GM23338 (cell line): Measurements from ENCODE around the gene FUT7. TPM values are rescaled to one million over a fixed set of nuclear protein-coding genes. Genes with fewer than 3 reads are reported as not detected.

Experiments
- ATAC-seq: fragments of 200-7000 bp; cut with Tn5 transposase; 3 replicates; pipeline ENCODE4 v1.9.1; 2020
- DNase-seq: peaks from one replicate; pipeline ENCODE4 v3.0.0-alpha.2; 2015; ENCODE audit warnings: low spot score
- H2AFZ ChIP-seq: fragments of 200-600 bp; sonication (generic); 2 replicates; pipeline ENCODE4 v1.8.0; 2016; ENCODE audit warnings: antibody characterized with exemption, mild to moderate bottlenecking, moderate library complexity
- H3F3A ChIP-seq: fragments of 200-600 bp; sonication (generic); replicated peaks from 2 replicates; pipeline ENCODE4 v1.8.0; 2017; ENCODE audit warnings: antibody characterized with exemption, mixed run types, low read depth
- H3K27ac ChIP-seq: fragments of 200-600 bp; sonication (generic); 2 replicates; pipeline ENCODE4 v1.6.1; 2016; ENCODE audit warnings: low read depth
- H3K27me3 ChIP-seq: fragments of 200-600 bp; sonication (generic); 2 replicates; pipeline ENCODE4 v1.8.0; 2016; ENCODE audit warnings: mild to moderate bottlenecking, mixed run types, moderate library complexity; ENCODE audit not compliant: insufficient read depth
- H3K36me3 ChIP-seq: fragments of 200-600 bp; sonication (generic); 2 replicates; pipeline ENCODE4 v1.8.0; 2016; ENCODE audit warnings: mild to moderate bottlenecking; ENCODE audit not compliant: insufficient read depth
- H3K4me1 ChIP-seq: fragments of 200-600 bp; sonication (generic); 2 replicates; pipeline ENCODE4 v1.8.0; 2016; ENCODE audit warnings: mild to moderate bottlenecking, moderate library complexity; ENCODE audit not compliant: insufficient read depth
- H3K4me2 ChIP-seq: fragments of 200-600 bp; sonication (generic); 2 replicates; pipeline ENCODE4 v1.7.1; 2017; ENCODE audit warnings: mixed run types
- H3K4me3 ChIP-seq: fragments of 200-600 bp; sonication (generic); 2 replicates; pipeline ENCODE4 v1.6.1; 2016; ENCODE audit warnings: mixed run types
- H3K79me2 ChIP-seq: fragments of 200-600 bp; sonication (generic); replicated peaks from 2 replicates; pipeline ENCODE4 v1.8.0; 2017; ENCODE audit warnings: mild to moderate bottlenecking; ENCODE audit not compliant: insufficient read depth
- H3K9me2 ChIP-seq: fragments of 200-600 bp; sonication (generic); 2 replicates; pipeline ENCODE4 v1.8.0; 2017; ENCODE audit not compliant: insufficient read depth
- H4K20me1 ChIP-seq: fragments of 200-600 bp; sonication (generic); replicated peaks from 2 replicates; pipeline ENCODE4 v1.8.0; 2017; ENCODE audit warnings: mild to moderate bottlenecking; ENCODE audit not compliant: insufficient read depth
- H3K27ac Mint-ChIP-seq: 2 replicates; pipeline ENCODE4 v1.8.0; 2020; ENCODE audit warnings: inconsistent platforms, mild to moderate bottlenecking, moderate library complexity, mixed read lengths
- H3K27me3 Mint-ChIP-seq: 3 replicates; pipeline ENCODE4 v1.8.0; 2022; ENCODE audit warnings: low read depth, mild to moderate bottlenecking, moderate library complexity, mixed read lengths, inconsistent platforms; ENCODE audit not compliant: insufficient read depth, poor library complexity
- H3K36me3 Mint-ChIP-seq: 3 replicates; pipeline ENCODE4 v1.8.0; 2021; ENCODE audit warnings: low read depth, mild to moderate bottlenecking, inconsistent platforms, moderate library complexity, mixed read lengths
- H3K4me1 Mint-ChIP-seq: 3 replicates; pipeline ENCODE4 v1.8.0; 2020; ENCODE audit warnings: mild to moderate bottlenecking, inconsistent platforms, mixed read lengths
- H3K4me3 Mint-ChIP-seq: 3 replicates; pipeline ENCODE4 v1.8.0; 2021; ENCODE audit warnings: moderate library complexity, mild to moderate bottlenecking, inconsistent platforms, mixed read lengths
- H3K9me3 Mint-ChIP-seq: 3 replicates; pipeline ENCODE4 v1.8.0; 2020; ENCODE audit warnings: moderate library complexity, mild to moderate bottlenecking, inconsistent platforms, mixed read lengths
- CREB1 ChIP-seq: fragments of 250-450 bp; sonication (Bioruptor Pico); IDR thresholded peaks from 2 replicates; pipeline ENCODE4 v1.5.0; 2020; ENCODE audit warnings: low read depth, mild to moderate bottlenecking, moderate library complexity
- EZH2 ChIP-seq: fragments of 200-600 bp; sonication (generic); IDR thresholded peaks from one replicate; pipeline ENCODE4 v1.8.0; 2017; ENCODE audit warnings: antibody characterized with exemption, mild to moderate bottlenecking, low read depth; ENCODE audit not compliant: unreplicated experiment
- JUNB ChIP-seq: IDR thresholded peaks from one replicate; pipeline ENCODE4 v1.6.1; 2016; ENCODE audit warnings: antibody characterized with exemption; ENCODE audit not compliant: unreplicated experiment
- NANOG ChIP-seq: IDR thresholded peaks from 2 replicates; pipeline ENCODE4 v1.6.1; 2016; ENCODE audit warnings: antibody characterized with exemption, borderline replicate concordance
- POLR2AphosphoS5 ChIP-seq: IDR thresholded peaks from 2 replicates; pipeline ENCODE4 v1.6.1; 2016; ENCODE audit warnings: antibody characterized with exemption, low read depth
- STAT1 ChIP-seq: IDR thresholded peaks from one replicate; pipeline ENCODE4 v1.6.1; 2016; ENCODE audit warnings: antibody characterized with exemption; ENCODE audit not compliant: unreplicated experiment
- ZNF114 ChIP-seq: fragments of 250-450 bp; sonication (Bioruptor Pico); IDR thresholded peaks from 2 replicates; pipeline ENCODE4 v1.5.0; 2020; ENCODE audit warnings: mild to moderate bottlenecking, moderate library complexity
- ZNF331 ChIP-seq: fragments of 250-450 bp; sonication (Bioruptor Pico); IDR thresholded peaks from 2 replicates; pipeline ENCODE4 v1.5.0; 2020; ENCODE audit warnings: low read depth, mild to moderate bottlenecking, moderate library complexity
- long read RNA-seq: library from polyadenylated mRNA; unstranded; transcript quantifications from one replicate; pipeline ENCODE4 v2.0.0, GENCODE V29; 2020; ENCODE audit not compliant: unreplicated experiment
- polyA plus RNA-seq: library from polyadenylated mRNA; unstranded; fragments of >200 nt; fragmentation: Nextera tagmentation; extraction: Ambion mirVana; gene quantifications from 2 replicates; pipeline ENCODE4 v1.2.1, GENCODE V29; 2016
- total RNA-seq: library from RNA; depleted of rRNA; stranded (reverse); fragments of >200 nt; shearing (Covaris generic); gene quantifications from 2 replicates; pipeline ENCODE4 v1.2.3, GENCODE V29; 2014; rRNA removed
- TF ChIP-seq, protein P1 (sequence below): IDR thresholded peaks from 2 replicates; pipeline ENCODE4 v1.6.1; 2016; ENCODE audit warnings: antibody characterized with exemption
- TF ChIP-seq, protein P2 (sequence below), 2 experiments: fragments of 200-600 bp in 1 of 2; sonication (generic) in 1 of 2; conservative IDR thresholded peaks; 2 replicates each; pipeline versions ENCODE4 v1.5.1 to v1.6.1; 2016 to 2017; ENCODE audit warnings: antibody characterized with exemption in 2 of 2, low read depth in 2 of 2, mild to moderate bottlenecking in 2 of 2, moderate library complexity in 1 of 2
- TF ChIP-seq, protein P3 (sequence below): IDR thresholded peaks from one replicate; pipeline ENCODE4 v1.6.1; 2018; ENCODE audit warnings: antibody characterized with exemption; ENCODE audit not compliant: unreplicated experiment
- TF ChIP-seq, protein P4 (sequence below): fragments of 250-450 bp; sonication (Bioruptor Pico); IDR thresholded peaks from 2 replicates; pipeline ENCODE4 v1.5.0; 2020; ENCODE audit warnings: mild to moderate bottlenecking, moderate library complexity

FUT7 gene, protein sequence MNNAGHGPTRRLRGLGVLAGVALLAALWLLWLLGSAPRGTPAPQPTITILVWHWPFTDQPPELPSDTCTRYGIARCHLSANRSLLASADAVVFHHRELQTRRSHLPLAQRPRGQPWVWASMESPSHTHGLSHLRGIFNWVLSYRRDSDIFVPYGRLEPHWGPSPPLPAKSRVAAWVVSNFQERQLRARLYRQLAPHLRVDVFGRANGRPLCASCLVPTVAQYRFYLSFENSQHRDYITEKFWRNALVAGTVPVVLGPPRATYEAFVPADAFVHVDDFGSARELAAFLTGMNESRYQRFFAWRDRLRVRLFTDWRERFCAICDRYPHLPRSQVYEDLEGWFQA
- not detected in 2 replicates for total RNA-seq
- not detected in 2 replicates for polyA plus RNA-seq
- long read RNA-seq = 0 reads

DNA sequence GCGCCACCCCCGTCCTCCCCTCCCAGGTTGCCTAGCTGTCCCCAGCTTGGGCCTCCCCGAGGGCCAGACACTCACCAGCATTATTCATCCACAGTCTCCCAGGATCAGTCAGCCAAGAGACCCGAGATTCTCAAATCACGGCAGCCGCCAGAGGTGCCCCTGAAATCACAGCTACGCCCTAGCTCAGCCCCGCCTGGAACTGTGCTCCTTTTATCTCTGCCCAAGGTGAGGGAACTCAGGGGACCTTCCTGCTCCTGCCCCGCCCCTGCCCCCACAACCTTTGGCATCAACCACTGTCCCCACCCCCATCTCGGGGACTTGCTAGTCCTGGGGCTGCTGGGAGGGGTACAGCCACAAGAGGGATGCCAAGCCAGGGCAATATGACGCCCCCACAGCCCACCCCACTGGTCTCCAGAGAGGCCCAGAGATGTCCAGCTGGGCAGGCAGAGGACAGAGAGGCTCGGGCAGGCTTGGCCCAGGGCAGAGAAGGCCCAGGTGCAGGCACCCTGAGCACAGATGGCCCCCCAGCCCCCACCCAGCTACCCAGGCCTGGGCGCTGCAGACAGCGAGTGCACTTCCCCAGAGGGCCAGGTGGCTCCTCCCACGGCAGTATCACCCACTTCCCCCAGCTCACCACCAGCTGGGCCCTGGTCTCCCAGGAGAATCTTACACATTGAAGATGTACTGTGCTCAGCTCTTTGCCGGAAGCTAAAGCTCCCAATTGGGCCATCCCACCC, at the start of gene FUT7:
Gene FUT7 (minus strand): TSS at position 185 of the 737 bp plus-strand sequence. CDS start 97 bp downstream, at position 88.
- Mint-ChIP-seq H3K27ac (no peak within 1 kb of the TSS), H3K36me3 (no peaks in the 10 kb centered on the region), H3K9me3 (no peaks in the 10 kb centered on the region), H3K4me1 (no peaks in the 10 kb centered on the region; the same call in 2 of the 3 replicates), H3K4me3 (no peak within 1 kb of the TSS), H3K27me3 (peaks cover 23% of the 10 kb centered on the region)
- H3K9me2 ChIP-seq = no peaks in the 10 kb centered on the region
- H3K4me2 ChIP-seq = no peak within 1 kb of the TSS
- H3K36me3 ChIP-seq = no peaks in the 10 kb centered on the region
- H3F3A ChIP-seq = 0 out of 2 replicates have a peak, but pooled peaks cover 3% of the 10 kb centered on the region
- H3K4me3 ChIP-seq = no peak within 1 kb of the TSS
- H3K4me1 ChIP-seq = 0 out of 2 replicates have a peak, but pooled peaks cover 3% of the 10 kb centered on the region
- no peaks in the 10 kb centered on the region for H4K20me1 ChIP-seq
- H3K27me3 ChIP-seq = peaks cover 16% of the 10 kb centered on the region
- no peak within 1 kb of the TSS for H3K27ac ChIP-seq
- no peak for DNase-seq
- no peak for ATAC-seq
- no peaks in the 10 kb centered on the region for H3K79me2 ChIP-seq
- H2AFZ ChIP-seq = no peak within 1 kb of the TSS
- no peak for TF ChIP-seq JUNB
- TF ChIP-seq POLR2AphosphoS5 = no peak
- TF ChIP-seq, protein P1, sequence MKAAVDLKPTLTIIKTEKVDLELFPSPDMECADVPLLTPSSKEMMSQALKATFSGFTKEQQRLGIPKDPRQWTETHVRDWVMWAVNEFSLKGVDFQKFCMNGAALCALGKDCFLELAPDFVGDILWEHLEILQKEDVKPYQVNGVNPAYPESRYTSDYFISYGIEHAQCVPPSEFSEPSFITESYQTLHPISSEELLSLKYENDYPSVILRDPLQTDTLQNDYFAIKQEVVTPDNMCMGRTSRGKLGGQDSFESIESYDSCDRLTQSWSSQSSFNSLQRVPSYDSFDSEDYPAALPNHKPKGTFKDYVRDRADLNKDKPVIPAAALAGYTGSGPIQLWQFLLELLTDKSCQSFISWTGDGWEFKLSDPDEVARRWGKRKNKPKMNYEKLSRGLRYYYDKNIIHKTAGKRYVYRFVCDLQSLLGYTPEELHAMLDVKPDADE = no peak
- TF ChIP-seq ZNF114 (CRISPR knock-in tag) = no peak
- TF ChIP-seq, protein P2, sequence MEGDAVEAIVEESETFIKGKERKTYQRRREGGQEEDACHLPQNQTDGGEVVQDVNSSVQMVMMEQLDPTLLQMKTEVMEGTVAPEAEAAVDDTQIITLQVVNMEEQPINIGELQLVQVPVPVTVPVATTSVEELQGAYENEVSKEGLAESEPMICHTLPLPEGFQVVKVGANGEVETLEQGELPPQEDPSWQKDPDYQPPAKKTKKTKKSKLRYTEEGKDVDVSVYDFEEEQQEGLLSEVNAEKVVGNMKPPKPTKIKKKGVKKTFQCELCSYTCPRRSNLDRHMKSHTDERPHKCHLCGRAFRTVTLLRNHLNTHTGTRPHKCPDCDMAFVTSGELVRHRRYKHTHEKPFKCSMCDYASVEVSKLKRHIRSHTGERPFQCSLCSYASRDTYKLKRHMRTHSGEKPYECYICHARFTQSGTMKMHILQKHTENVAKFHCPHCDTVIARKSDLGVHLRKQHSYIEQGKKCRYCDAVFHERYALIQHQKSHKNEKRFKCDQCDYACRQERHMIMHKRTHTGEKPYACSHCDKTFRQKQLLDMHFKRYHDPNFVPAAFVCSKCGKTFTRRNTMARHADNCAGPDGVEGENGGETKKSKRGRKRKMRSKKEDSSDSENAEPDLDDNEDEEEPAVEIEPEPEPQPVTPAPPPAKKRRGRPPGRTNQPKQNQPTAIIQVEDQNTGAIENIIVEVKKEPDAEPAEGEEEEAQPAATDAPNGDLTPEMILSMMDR (conservative IDR thresholded peaks at IDR 0.05; ENCODE audit: low read depth in 2 of 2) = no peak
- no peak for TF ChIP-seq NANOG
- TF ChIP-seq CREB1 (CRISPR knock-in tag) = no peak
- TF ChIP-seq ZNF331 (CRISPR knock-in tag) = no peak
- TF ChIP-seq, protein P3, sequence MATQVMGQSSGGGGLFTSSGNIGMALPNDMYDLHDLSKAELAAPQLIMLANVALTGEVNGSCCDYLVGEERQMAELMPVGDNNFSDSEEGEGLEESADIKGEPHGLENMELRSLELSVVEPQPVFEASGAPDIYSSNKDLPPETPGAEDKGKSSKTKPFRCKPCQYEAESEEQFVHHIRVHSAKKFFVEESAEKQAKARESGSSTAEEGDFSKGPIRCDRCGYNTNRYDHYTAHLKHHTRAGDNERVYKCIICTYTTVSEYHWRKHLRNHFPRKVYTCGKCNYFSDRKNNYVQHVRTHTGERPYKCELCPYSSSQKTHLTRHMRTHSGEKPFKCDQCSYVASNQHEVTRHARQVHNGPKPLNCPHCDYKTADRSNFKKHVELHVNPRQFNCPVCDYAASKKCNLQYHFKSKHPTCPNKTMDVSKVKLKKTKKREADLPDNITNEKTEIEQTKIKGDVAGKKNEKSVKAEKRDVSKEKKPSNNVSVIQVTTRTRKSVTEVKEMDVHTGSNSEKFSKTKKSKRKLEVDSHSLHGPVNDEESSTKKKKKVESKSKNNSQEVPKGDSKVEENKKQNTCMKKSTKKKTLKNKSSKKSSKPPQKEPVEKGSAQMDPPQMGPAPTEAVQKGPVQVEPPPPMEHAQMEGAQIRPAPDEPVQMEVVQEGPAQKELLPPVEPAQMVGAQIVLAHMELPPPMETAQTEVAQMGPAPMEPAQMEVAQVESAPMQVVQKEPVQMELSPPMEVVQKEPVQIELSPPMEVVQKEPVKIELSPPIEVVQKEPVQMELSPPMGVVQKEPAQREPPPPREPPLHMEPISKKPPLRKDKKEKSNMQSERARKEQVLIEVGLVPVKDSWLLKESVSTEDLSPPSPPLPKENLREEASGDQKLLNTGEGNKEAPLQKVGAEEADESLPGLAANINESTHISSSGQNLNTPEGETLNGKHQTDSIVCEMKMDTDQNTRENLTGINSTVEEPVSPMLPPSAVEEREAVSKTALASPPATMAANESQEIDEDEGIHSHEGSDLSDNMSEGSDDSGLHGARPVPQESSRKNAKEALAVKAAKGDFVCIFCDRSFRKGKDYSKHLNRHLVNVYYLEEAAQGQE = no peak
- TF ChIP-seq EZH2 = no peak
- TF ChIP-seq STAT1 = no peak
- TF ChIP-seq, protein P4, sequence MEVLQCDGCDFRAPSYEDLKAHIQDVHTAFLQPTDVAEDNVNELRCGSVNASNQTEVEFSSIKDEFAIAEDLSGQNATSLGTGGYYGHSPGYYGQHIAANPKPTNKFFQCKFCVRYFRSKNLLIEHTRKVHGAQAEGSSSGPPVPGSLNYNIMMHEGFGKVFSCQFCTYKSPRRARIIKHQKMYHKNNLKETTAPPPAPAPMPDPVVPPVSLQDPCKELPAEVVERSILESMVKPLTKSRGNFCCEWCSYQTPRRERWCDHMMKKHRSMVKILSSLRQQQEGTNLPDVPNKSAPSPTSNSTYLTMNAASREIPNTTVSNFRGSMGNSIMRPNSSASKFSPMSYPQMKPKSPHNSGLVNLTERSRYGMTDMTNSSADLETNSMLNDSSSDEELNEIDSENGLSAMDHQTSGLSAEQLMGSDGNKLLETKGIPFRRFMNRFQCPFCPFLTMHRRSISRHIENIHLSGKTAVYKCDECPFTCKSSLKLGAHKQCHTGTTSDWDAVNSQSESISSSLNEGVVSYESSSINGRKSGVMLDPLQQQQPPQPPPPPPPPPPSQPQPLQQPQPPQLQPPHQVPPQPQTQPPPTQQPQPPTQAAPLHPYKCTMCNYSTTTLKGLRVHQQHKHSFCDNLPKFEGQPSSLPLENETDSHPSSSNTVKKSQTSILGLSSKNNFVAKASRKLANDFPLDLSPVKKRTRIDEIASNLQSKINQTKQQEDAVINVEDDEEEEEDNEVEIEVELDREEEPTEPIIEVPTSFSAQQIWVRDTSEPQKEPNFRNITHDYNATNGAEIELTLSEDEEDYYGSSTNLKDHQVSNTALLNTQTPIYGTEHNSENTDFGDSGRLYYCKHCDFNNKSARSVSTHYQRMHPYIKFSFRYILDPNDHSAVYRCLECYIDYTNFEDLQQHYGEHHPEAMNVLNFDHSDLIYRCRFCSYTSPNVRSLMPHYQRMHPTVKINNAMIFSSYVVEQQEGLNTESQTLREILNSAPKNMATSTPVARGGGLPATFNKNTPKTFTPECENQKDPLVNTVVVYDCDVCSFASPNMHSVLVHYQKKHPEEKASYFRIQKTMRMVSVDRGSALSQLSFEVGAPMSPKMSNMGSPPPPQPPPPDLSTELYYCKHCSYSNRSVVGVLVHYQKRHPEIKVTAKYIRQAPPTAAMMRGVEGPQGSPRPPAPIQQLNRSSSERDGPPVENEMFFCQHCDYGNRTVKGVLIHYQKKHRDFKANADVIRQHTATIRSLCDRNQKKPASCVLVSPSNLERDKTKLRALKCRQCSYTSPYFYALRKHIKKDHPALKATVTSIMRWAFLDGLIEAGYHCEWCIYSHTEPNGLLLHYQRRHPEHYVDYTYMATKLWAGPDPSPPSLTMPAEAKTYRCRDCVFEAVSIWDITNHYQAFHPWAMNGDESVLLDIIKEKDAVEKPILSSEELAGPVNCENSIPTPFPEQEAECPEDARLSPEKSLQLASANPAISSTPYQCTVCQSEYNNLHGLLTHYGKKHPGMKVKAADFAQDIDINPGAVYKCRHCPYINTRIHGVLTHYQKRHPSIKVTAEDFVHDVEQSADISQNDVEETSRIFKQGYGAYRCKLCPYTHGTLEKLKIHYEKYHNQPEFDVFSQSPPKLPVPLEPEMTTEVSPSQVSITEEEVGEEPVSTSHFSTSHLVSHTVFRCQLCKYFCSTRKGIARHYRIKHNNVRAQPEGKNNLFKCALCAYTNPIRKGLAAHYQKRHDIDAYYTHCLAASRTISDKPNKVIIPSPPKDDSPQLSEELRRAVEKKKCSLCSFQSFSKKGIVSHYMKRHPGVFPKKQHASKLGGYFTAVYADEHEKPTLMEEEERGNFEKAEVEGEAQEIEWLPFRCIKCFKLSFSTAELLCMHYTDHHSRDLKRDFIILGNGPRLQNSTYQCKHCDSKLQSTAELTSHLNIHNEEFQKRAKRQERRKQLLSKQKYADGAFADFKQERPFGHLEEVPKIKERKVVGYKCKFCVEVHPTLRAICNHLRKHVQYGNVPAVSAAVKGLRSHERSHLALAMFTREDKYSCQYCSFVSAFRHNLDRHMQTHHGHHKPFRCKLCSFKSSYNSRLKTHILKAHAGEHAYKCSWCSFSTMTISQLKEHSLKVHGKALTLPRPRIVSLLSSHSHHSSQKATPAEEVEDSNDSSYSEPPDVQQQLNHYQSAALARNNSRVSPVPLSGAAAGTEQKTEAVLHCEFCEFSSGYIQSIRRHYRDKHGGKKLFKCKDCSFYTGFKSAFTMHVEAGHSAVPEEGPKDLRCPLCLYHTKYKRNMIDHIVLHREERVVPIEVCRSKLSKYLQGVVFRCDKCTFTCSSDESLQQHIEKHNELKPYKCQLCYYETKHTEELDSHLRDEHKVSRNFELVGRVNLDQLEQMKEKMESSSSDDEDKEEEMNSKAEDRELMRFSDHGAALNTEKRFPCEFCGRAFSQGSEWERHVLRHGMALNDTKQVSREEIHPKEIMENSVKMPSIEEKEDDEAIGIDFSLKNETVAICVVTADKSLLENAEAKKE (CRISPR knock-in tag) = no peak
